OCI-LY3 (cell line): ENCODE results near the gene GALNT10.

Experiments used
- EZH2phosphoT487 ChIP-seq: fragments of 200-600 bp; shearing (Covaris generic); IDR thresholded peaks from 2 replicates; pipeline ENCODE4 v1.6.1; 2018; ENCODE audit warnings: antibody characterized with exemption, mixed run types, low read depth
- TF ChIP-seq, protein P1 (sequence below): fragments of 200-600, 300-600 bp; sonication (generic); IDR thresholded peaks from 2 replicates; pipeline ENCODE4 v1.5.1; 2014; ENCODE audit warnings: antibody characterized with exemption, low read length, low read depth

DNA sequence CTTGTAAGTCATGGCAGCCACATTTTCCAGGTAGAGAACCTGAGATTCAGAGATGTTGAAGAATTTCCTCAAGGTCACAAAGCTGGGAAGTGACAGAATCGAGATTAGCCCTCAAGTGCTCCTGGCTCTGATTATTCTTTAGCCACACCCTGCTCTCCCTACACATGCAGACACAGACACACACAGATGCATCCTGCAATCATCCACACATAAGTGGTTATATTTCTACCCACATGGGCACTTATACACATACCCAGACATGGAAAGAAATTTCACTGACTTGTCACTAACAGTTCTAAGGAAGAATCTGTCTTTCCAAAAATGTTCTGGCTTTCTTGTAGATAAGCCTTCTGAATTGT lies 32.2 kb upstream of the GALNT10 start:
- TF ChIP-seq, protein P1, sequence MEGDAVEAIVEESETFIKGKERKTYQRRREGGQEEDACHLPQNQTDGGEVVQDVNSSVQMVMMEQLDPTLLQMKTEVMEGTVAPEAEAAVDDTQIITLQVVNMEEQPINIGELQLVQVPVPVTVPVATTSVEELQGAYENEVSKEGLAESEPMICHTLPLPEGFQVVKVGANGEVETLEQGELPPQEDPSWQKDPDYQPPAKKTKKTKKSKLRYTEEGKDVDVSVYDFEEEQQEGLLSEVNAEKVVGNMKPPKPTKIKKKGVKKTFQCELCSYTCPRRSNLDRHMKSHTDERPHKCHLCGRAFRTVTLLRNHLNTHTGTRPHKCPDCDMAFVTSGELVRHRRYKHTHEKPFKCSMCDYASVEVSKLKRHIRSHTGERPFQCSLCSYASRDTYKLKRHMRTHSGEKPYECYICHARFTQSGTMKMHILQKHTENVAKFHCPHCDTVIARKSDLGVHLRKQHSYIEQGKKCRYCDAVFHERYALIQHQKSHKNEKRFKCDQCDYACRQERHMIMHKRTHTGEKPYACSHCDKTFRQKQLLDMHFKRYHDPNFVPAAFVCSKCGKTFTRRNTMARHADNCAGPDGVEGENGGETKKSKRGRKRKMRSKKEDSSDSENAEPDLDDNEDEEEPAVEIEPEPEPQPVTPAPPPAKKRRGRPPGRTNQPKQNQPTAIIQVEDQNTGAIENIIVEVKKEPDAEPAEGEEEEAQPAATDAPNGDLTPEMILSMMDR = no peak
- TF ChIP-seq EZH2phosphoT487 = no peak
